Kidney epithelial cell (primary cell): ENCODE results near the gene SOX1. TPM values are rescaled to one million over a fixed set of nuclear protein-coding genes. Genes with fewer than 3 reads are reported as not detected.

Experiments
- DNase-seq: peaks from one replicate; pipeline ENCODE4 v3.0.0-alpha.2; 2010; ENCODE audit warnings: low read depth
- H3K27me3 ChIP-seq: 2 replicates; pipeline ENCODE4 v1.6.0; 2011; ENCODE audit warnings: low read length; ENCODE audit not compliant: control insufficient read depth, insufficient read depth
- H3K36me3 ChIP-seq: 2 replicates; pipeline ENCODE4 v1.5.1; 2011; ENCODE audit warnings: low read length; ENCODE audit not compliant: control insufficient read depth, insufficient read depth
- H3K4me3 ChIP-seq: 2 replicates; pipeline ENCODE4 v1.5.1; 2011; ENCODE audit warnings: low read depth, mild to moderate bottlenecking, control low read depth, low read length
- CTCF ChIP-seq: IDR thresholded peaks from 2 replicates; pipeline ENCODE4 v1.5.1; 2011; ENCODE audit warnings: mild to moderate bottlenecking, moderate library complexity, low read length, control low read depth, inconsistent platforms; ENCODE audit not compliant: insufficient read depth, poor library complexity, severe bottlenecking
- total RNA-seq: library from RNA; depleted of rRNA; stranded (reverse); fragments of >200 nt; gene quantifications from 2 replicates; pipeline ENCODE4 v1.2.3, GENCODE V29; 2015

Gene SOX1
- total RNA-seq, 1 donor from 2014 or later, result not detected

- TF ChIP-seq CTCF, result no peak
- DNase-seq, result no peak
- Histone ChIP-seq H3K27me3 (peaks cover 54% of the 10 kb centered on the region), H3K4me3 (no peak overlapping the region), H3K36me3 (no peaks in the 10 kb centered on the region)
These were observed 39.7 kb downstream of the SOX1 start for GRCh38 chr13:112106478-112107141.

- Histone ChIP-seq H3K4me3 (no peak overlapping the region), H3K36me3 (no peaks in the 10 kb centered on the region), H3K27me3 (peaks cover 54% of the 10 kb centered on the region)
- DNase-seq, result no peak
- TF ChIP-seq CTCF, result no peak
These were observed 40.3 kb downstream of the SOX1 start for GRCh38 chr13:112107289-112107688.

GRCh38 chr13:112110479-112110878 is 43.5 kb downstream of the SOX1 start:
- no peak for DNase-seq
- Histone ChIP-seq H3K36me3 (no peaks in the 10 kb centered on the region), H3K27me3 (peaks cover 26% of the 10 kb centered on the region), H3K4me3 (no peak overlapping the region)
- TF ChIP-seq CTCF, result no peak

GRCh38 chr13:112111239-112111857 is 44.4 kb downstream of the SOX1 start:
- peaks cover 18% of the 10 kb centered on the region for H3K27me3 ChIP-seq
- no peaks in the 10 kb centered on the region for H3K36me3 ChIP-seq
- H3K4me3 ChIP-seq, result no peak overlapping the region
- TF ChIP-seq CTCF, result no peak
- DNase-seq, result no peak

GRCh38 chr13:112112534-112113276 is 45.8 kb downstream of the SOX1 start:
- Histone ChIP-seq H3K36me3 (no peaks in the 10 kb centered on the region), H3K27me3 (peaks cover 5% of the 10 kb centered on the region), H3K4me3 (no peak overlapping the region)
- no peak for TF ChIP-seq CTCF
- DNase-seq, result no peak

- H3K36me3 ChIP-seq, result no peaks in the 10 kb centered on the region
- TF ChIP-seq CTCF, result no peak
- no peak overlapping the region for H3K4me3 ChIP-seq
- H3K27me3 ChIP-seq, result peaks cover 1% of the 10 kb centered on the region
- DNase-seq, result no peak
These were observed 46.4 kb downstream of the SOX1 start for GRCh38 chr13:112113348-112113747.
